ENCODE results near the gene ILF2.

DNA sequence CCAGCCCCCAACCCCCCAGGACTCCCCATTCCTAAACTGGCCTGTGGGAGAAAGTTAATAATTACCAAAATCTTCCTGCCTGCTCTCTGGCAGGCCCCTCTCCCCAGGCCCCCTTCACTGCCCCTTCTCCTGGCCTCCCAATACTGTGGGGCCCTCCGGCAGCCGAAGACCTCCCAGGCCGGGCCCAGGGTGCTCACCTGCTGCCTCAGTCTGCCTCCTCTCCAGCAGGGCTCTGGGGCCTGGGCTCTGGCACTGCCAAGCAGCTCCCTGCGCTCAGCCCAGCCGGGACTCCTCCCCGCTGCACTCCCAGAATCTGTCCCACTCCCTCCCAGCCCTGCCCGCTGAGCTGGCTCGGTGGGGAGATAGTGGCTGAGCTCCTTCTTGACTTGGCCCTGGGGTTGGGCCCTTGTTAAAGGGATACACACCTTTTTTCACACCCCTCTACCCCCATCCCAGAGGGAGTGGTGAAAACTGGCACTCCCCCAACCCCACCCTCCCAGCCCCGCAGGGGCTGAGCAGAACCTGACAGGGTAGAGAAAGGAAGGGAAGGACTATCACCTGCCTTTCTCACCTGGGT is 58.0 kb downstream of the ILF2 start, which contains the start of gene S100A16:
- TF ChIP-seq, protein P1, sequence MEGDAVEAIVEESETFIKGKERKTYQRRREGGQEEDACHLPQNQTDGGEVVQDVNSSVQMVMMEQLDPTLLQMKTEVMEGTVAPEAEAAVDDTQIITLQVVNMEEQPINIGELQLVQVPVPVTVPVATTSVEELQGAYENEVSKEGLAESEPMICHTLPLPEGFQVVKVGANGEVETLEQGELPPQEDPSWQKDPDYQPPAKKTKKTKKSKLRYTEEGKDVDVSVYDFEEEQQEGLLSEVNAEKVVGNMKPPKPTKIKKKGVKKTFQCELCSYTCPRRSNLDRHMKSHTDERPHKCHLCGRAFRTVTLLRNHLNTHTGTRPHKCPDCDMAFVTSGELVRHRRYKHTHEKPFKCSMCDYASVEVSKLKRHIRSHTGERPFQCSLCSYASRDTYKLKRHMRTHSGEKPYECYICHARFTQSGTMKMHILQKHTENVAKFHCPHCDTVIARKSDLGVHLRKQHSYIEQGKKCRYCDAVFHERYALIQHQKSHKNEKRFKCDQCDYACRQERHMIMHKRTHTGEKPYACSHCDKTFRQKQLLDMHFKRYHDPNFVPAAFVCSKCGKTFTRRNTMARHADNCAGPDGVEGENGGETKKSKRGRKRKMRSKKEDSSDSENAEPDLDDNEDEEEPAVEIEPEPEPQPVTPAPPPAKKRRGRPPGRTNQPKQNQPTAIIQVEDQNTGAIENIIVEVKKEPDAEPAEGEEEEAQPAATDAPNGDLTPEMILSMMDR (IDR thresholded peaks at IDR 0.05): no peak
- TF ChIP-seq EZH2 (IDR thresholded peaks at IDR 0.05; ENCODE audit: borderline replicate concordance, insufficient read depth, low read depth, low read length, poor library complexity, severe bottlenecking): no peak

Measured in B cell (primary cell).